Eye (tissue), 1 donor: ENCODE results near the gene SNAP25.

Experiments
- DNase-seq: peaks from one replicate; pipeline ENCODE4 v3.0.0-alpha.2; 2015

The SNAP25 gene

GRCh38 chr20:10306440-10307358 lies 88.1 kb downstream of the SNAP25 start:
- DNase-seq: peak; percentile 13

DNA sequence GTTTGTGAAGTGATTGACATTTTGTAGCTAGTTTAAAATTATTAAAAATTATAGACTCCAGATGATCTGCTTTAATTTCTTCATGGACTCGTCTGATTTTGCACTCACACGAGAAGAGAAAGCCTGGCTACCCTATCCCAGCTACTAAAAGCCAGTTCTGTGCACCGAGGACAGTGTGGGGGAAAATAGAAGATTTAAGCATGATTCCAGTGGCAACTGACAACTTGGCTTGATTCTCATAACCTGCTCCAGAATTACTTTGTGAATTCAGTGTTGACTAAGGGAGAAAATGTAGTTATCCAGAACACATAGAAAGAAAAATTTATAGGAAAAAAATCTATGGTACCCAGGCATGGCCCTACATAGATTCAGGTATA lies 88.7 kb downstream of the SNAP25 start:
- DNase-seq: no peak

- no peak for DNase-seq
Measured at GRCh38 chr20:10308652-10309051, 90.0 kb downstream of the SNAP25 start.

DNA sequence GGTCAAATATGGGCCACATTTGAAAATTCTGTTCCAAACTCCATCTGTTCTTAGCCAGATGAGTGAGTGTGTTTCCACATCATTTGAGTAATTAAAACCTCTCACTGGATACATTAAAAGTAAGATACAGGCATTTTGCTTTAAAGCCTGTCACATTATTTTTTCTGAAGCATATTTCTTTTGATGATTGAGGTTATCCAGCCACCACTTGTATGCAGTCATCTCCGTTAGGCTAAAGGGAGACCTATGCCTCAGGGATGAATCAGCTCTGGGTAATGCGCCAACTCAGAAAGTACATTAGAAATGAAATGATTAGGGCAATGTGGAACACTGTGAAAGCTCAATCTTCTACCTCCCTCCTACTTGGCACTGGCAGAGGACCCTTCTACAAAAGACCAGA lies 90.7 kb downstream of the SNAP25 start:
- peak; percentile 24 for DNase-seq

DNA sequence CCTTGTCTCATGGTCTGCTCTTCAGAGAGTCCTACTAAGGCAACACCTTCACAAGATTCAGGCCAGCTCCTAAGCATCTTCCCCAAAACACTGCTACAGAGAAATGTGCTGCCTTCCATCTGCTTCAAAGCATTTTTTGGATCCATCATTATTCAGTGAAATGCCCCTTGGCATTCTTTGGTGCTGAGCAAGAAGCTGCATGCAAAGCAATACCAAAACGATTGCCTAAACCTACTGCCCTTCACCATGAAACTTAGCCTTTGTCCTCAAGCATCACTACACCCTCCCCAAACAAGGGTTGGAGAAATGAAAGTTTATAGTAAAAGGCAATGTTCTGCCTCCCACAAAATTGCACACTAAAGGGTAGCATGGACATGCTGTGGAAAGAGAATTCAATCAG lies 93.5 kb downstream of the SNAP25 start:
- DNase-seq: no peak

GRCh38 chr20:10313215-10313614 lies 94.6 kb downstream of the SNAP25 start:
- DNase-seq: no peak

DNA sequence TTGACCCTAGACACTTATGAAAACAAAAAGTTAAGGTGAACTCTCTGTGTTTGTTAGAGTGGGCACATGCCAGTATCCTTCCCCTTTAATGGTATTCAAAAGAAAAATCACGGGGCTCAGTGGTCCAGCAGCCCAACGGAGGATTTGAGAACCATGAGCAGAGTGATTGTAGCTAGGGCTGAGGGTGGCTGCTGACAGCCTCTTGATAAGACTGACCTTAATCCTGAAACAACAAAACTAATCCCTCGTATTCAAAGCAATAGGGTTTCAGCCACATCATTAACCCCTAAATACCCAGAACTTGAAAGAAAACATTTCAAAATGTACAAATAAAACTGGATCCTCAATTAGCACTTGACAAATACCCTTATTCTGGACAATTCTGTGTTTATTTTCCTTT lies 95.1 kb downstream of the SNAP25 start:
- DNase-seq: peak; percentile 25

DNA sequence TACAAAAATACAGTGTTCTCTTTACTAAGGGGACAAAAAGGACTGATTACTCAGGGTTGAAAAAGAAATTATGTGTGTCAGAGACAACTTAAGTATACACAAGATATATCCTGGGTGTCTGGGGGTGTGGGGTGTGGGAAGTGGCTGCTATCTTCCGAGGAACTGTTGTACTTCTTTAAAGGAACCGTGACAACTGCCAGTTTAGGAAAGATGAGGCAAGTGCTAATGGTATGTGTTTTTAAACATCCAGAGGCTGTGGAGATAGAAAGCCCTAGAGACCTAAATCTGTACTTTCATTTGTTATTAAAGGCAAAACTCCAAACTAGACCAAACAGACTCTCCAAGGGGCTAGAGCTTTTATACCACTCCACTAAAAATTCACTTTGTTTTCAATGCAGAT lies 95.6 kb downstream of the SNAP25 start:
- peak; percentile 45 for DNase-seq

GRCh38 chr20:10315138-10315537 lies 96.5 kb downstream of the SNAP25 start:
- no peak for DNase-seq

GRCh38 chr20:10316582-10316981 lies 98.0 kb downstream of the SNAP25 start:
- no peak for DNase-seq

GRCh38 chr20:10318291-10319024 lies 99.8 kb downstream of the SNAP25 start:
- no peak for DNase-seq

- no peak for DNase-seq
Measured at GRCh38 chr20:10319855-10320254, 101.2 kb downstream of the SNAP25 start.

- no peak for DNase-seq
Measured at GRCh38 chr20:10321138-10321717, 102.6 kb downstream of the SNAP25 start.

DNA sequence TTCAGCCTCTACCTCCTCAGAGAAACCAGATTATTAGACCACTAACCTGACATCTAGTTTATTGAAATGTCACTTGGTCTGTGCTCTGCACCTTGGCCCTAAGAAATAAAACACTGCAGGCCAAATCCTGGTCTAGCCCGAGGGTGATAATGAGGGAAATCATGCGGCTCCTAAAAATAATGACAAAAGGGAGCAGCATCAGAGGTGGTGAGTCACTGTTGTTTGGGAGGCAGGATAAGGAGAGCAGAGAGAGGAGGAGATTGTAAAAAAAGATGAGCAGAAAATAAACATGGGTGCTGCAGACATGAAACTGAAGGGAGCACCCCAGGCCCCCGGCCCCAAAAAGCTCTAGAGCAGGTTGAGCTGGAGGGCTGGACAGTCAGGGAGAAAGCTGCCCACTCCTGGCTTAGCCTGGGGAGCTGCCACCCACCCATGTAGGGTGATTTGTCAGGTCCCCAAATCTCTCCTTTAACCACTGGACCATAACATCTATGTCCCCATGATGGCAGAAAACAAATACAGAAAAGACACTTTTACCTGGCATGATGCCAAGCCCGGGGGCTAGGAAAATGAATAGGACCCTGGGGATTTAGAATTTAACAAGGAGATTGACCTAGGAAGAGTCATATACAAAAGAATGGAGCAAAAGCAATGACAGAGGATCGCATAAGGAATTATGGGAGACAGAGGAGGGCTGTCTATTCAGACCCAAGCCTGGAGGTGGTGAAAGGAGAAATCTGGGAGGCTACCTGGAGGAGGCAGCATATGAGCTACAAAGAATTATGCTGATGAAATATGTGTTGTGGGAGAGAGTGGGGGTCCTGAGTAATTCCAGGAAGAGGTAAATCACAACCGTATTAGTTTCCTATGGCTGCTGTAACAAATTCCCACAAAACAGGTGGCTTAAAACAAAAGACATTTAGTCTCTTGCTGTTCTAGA lies 103.7 kb downstream of the SNAP25 start:
- DNase-seq: no peak

- DNase-seq: no peak
Measured at GRCh38 chr20:10323729-10324128, 105.1 kb downstream of the SNAP25 start.

- DNase-seq: no peak
Measured at GRCh38 chr20:10324198-10324847, 105.7 kb downstream of the SNAP25 start.

- DNase-seq: no peak
Measured at GRCh38 chr20:10328897-10329255, 110.2 kb downstream of the SNAP25 start.

- peak; percentile 44 for DNase-seq
Measured at GRCh38 chr20:10329387-10330005, 110.9 kb downstream of the SNAP25 start.

DNA sequence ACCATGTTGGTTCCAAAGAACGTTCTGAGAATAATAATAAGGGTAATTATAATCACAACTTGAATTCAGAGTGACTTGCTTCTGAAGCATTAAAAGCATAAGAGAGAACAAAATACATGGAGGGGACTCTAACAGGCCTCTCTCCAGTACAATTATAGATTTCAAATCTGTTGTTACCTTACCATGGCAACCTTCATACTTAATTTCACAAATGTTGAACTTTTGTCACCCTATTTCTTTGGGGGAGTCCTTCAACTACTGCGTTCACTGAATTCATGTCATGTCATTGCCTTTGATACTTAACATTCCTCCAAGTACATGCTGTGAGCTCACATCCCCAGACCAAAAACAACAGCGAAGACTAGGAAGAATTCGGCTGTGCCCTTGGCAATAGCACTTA lies 111.4 kb downstream of the SNAP25 start:
- DNase-seq: peak; percentile 49

DNA sequence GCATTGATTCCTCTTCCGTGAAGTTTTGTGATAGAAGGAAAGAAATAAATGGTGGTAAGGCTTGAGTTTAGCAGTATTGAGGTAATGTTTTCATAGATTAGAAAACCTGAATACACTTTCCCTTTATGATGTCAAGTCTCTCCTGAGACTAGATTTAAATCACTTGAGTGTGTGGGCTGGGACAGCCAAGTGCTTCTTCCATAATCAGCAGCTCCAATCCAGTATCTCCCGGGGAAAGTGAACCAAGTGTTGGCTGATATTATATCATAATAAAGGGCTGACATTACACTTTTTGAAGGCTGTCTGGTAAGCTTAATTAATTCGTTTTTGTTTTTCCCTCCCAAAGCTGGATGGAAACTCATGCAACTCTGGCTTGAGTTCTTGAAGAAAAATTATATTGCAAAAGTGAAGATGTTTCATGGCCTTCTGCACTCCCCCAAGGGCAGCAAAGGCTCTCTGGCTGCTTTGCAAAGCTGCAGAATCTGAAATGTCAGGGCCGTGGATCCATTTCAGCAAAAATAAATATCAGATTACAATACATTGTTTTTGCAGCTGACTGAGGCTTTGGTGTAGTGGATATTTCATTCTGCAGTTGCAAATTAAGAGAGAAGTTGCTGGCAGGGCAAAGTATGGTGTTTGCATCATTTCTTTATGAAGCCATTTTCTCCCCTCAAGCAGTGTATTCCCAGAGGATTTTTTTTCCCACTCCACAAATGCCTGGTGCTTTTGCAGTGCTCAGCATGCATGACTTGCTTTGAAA lies 114.2 kb downstream of the SNAP25 start:
- DNase-seq: peak; percentile 79
